LNCaP clone FGC (cell line): ENCODE results near the gene ADGRD2.

ENCODE experiments used
- DNase-seq: peaks from one replicate; pipeline ENCODE4 v3.0.0-alpha.2; 2011; ENCODE audit warnings: low read depth
- H3K4me3 ChIP-seq: 2 replicates; pipeline ENCODE4 v1.5.1; 2011; ENCODE audit warnings: mild to moderate bottlenecking, low read depth, low read length, control low read depth
- TF ChIP-seq, protein P1 (sequence below): IDR thresholded peaks from 2 replicates; pipeline ENCODE4 v1.5.1; 2012; ENCODE audit warnings: mild to moderate bottlenecking; ENCODE audit not compliant: control insufficient read depth, insufficient read depth; ENCODE audit errors: extremely low read depth

Gene ADGRD2

DNA sequence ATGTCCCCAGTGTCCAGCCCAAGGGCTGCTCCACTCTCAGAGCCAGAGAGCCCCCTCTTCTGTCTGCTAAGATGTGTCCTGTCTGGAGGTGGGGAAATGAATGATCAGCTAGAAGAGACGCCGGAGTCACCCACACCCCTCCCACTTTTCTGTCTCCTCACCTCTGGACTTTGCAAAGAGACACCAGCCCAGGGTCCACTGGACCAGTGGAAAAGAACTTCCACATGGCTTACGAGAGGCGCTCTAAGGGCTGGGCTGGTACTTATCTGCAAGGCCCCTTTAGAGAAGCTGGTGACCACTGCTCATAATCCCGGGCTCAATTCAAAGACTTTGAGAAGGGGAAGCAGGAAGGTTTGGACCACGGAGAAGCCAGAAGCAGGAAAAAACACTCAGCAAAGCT lies 47.8 kb downstream of the ADGRD2 start:
- no peak overlapping the region for H3K4me3 ChIP-seq
- no peak for DNase-seq
- TF ChIP-seq, protein P1, sequence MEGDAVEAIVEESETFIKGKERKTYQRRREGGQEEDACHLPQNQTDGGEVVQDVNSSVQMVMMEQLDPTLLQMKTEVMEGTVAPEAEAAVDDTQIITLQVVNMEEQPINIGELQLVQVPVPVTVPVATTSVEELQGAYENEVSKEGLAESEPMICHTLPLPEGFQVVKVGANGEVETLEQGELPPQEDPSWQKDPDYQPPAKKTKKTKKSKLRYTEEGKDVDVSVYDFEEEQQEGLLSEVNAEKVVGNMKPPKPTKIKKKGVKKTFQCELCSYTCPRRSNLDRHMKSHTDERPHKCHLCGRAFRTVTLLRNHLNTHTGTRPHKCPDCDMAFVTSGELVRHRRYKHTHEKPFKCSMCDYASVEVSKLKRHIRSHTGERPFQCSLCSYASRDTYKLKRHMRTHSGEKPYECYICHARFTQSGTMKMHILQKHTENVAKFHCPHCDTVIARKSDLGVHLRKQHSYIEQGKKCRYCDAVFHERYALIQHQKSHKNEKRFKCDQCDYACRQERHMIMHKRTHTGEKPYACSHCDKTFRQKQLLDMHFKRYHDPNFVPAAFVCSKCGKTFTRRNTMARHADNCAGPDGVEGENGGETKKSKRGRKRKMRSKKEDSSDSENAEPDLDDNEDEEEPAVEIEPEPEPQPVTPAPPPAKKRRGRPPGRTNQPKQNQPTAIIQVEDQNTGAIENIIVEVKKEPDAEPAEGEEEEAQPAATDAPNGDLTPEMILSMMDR = no peak

DNA sequence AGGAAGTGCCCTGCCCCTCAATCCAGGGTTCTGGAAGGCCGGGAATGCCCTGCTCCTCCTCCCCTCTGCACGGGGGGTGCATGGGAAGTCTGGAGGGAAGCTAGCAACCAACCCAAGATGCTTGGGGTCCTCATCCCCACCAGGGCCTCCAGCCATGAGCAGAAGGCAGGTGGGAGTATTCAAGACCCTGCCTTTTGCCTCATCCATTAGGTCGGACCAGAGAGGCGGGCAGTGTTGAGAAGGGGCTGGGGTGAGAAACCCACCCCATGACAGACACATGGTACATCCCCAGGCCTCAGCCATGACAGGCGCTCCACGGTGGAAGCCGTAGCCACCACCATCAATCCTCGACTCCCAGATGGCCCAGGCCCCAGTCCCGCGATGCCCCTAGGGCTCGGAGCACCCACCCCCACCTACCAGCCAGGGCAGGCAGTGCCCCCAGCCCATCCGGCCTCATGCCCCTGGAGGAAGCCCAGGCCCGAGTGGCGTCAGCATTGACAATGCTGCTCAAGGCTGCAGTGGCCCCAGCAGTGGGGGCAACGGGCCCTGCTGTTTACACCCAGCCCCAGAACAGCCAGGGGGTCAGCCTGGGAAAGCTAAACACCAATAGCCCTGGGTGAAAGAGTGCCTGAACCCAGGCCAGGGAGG lies 48.4 kb downstream of the ADGRD2 start:
- no peak overlapping the region for H3K4me3 ChIP-seq
- TF ChIP-seq, protein P1 = no peak
- no peak for DNase-seq

DNA sequence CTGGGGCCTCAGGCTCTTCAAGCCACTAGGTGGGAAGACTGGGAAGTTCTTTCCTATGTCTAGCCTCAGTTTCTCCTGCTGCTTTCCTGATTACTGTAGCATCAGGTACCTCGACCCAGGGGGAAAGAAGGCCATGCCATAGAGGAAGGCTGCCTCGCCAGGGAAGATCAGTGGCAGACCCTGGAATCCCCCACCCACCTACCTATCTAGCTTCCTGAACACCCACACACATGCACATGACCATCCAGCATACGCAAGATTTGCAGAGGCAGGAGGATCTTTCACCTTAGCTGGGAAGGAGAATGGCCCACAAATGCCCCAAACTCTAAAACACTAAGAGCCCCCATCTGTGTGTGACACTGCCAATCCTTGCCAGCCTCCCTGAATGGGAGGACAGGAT lies 49.0 kb downstream of the ADGRD2 start:
- no peak for DNase-seq
- TF ChIP-seq, protein P1 = no peak
- no peak overlapping the region for H3K4me3 ChIP-seq

DNA sequence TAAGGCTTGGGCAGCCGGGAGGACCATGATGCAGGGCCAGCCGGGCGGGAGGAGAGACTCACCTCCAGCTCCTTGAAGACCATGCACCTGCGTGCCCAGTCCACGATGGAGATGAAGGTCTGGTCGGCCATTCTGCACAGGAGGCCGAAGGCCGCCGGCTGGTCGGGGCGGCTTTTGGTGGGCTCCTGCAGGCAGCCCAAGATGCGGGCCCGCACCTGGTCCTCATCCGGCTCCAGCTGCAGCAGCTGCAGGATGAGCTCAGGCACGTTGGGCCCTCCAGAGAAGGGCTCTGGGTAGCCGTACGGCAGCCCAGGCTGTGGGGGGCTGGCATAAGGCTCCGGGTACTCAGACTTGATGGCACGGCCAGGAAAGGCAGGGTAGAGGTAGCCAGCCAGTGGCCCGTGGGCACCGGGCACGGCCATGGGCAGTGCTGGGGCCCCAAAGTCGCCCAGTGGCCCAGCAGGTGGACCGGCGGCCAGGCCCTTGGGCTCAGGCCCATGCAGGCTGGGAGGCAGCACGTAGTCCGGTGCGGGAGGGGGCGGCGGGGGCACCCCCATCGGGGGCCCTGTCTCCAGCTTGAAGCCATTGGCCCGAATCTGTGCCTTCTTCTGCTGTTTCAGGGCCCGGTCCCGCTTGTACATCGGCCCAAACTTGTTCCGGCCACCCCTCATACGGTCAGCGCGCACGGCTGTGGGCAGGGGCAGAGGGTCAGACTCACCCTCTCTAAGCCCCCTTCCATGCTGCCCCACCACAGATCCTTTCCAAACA lies 50.0 kb downstream of the ADGRD2 start:
- no peak for DNase-seq
- TF ChIP-seq, protein P1 = no peak
- no peak overlapping the region for H3K4me3 ChIP-seq

DNA sequence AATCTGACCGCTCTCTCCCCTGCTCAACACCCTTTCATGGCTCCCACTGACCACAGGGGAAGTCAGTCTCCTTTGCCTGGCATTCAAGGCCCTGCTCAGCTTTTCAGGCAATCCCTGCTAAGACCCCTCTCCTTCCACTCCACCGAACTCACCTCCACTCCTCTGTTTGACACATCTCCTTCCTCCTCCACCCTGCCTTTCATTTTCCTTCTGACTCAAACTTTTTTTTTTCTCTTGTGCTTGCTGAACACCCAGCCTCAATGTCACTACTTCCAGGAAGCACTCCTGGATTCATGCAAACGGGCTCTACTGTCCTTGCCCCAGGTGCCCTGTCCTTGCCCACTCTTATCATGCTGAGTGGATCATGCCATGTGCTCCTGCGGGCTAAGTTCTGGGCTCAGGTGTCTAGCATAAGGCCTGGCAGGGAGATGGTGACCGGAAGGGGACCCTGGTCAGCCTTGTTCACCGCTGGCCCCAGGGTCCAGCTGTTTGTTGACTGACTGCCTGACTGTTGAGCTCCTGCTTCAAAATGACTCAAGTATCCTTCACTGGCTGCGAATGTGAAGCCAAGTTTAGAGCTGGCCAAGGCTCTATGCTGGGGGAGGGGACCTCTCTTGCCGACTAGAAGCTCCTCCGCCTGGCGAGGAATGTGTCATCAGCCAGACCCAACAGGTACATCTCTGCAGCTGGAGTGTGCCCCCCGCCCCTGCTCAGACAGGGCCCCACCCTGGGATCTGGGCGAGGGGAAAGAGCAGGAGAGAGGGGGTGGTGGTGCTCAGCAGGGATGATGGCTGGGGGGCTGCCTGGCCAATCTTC lies 50.8 kb downstream of the ADGRD2 start:
- DNase-seq = no peak
- H3K4me3 ChIP-seq = no peak overlapping the region
- TF ChIP-seq, protein P1 = no peak

DNA sequence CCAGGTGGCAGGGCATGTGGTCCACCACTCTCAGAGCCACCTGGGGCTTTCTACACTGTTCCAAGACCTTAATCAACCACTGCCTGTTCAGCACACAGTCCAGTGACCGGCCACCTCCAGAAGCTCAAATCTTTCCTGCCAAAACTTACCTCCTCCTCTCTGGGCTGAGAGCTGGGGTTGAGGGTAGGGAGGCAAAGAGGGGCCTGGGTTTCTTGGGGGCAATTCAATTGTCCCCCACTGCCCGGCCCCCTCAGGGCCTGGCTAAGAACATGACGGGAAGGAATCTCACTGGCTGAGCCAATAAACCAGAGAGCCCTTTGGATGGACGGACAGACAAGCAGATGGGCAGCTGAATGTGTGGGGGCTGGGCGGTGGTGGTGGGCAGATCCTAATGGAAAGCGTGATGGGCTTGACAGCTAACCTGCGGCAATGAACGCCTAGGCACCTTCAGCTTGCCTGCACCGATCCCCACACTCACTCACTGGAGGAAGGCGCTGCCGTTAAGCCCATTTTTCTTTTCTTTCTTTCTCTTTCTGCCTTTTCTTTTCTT lies 51.6 kb downstream of the ADGRD2 start:
- no peak for DNase-seq
- TF ChIP-seq, protein P1 = no peak
- H3K4me3 ChIP-seq = no peak overlapping the region
